Embryonic facial prominence (tissue), 1 donor: ENCODE data around the gene TBC1D22A.

Source experiments
- DNase-seq: peaks from one replicate; pipeline ENCODE4 v3.0.0-alpha.2; 2016; ENCODE audit errors: extremely low spot score

Gene TBC1D22A

DNA sequence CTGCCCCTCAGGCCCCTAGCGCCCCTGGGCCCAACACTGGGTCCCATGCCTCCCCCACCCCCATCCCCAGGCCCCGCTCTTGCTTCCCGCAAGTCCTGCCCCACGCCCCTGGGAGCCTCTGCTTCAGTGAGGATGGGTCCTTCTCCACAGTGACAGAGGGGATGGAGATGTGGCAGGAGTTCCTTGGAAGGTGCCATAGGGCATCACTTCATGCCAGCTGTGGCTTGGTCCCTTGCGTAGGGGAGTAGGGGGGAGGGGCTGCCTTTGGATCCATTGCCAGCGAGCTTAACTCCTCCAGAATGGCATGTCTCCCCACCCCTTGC lies 9.5 kb upstream of the TBC1D22A start:
- no peak for DNase-seq

DNA sequence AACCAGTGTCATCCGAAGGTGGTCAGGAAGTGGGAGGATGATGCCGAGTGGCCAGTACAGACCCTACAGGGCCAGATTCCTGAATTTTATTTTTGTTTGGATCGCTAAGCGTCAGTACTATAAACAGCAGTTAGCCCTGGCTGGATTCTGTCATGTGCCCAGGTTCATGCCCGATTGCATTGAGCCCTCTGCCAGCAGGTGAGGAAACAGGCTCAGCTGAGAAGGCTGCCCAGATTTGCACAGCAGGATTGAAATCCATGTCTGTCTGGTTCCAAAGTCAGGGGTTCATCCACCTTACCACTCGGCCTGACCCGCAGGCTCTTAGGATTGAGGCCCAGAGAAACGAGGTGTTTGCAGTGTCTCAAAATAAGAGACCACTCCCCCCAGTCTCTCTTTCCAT lies 9.1 kb upstream of the TBC1D22A start:
- DNase-seq = no peak

DNA sequence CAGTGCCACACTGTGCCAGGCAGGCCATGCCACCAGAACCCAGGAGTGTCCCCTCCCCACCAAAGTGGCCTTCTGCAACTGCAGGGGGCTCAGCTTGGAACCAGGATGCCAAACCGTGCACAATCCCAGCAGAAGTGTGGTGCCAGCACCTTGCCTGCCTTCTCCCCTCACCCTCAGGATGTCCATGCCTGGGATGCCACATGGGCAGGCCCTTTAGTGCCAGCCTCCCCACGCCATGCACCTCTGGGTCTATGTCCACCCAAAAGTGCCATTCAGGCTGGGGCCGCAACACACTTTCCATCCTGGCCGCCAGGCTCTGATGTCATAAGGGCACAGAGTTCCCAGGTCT lies 8.7 kb upstream of the TBC1D22A start:
- no peak for DNase-seq

DNA sequence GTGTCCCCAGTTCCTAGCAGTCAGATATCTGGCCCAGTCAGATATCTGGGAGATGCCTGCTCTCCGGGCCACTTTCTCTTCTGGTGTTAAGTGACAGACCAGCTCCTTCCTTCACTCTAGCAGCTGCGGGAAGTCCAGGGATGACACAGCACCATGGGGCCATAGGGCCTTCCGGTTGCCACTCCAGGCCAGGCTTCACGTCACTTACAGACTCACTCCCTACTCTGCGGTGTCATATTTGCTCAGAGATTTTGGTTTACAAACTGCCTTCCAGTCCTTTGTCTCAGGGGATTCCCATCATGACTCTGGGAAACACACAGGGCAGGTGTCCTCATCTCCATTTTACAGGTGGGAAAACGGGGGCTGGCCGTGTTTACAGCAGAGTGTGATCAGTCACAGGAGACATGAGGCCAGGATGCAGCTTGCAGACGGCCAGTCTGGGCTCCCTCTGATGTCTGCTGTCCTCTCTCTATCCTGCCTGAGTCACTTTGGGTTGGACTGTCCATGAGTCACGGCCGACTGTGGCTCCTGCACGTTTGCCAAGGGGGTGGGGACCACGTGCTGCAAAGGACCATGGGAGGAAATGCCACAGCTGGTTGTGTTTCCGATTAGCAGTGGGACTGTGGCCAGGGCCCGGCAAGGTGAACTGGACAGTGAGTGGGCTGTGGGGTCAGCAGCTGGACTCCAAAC lies 8.2 kb upstream of the TBC1D22A start:
- no peak for DNase-seq

DNA sequence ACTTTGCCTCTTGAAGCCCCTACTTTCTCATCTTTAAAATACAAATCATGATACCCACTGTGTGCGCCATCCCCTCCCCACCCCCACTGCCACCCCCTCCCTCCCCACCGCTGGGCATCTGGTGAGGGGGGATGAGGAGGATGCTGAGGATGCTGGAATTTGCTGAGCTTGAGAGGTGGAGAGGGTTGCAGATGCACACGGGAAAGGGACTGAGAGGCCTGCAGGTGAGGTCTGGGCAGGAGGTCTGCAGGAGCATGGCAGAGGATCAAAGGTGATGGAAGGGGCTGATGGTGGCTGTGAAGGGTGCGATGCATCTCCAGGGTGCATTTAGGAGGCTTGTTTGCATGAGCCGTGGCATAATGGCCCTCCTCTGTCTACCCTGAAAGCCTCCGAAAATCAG lies 7.6 kb upstream of the TBC1D22A start:
- DNase-seq = no peak

DNA sequence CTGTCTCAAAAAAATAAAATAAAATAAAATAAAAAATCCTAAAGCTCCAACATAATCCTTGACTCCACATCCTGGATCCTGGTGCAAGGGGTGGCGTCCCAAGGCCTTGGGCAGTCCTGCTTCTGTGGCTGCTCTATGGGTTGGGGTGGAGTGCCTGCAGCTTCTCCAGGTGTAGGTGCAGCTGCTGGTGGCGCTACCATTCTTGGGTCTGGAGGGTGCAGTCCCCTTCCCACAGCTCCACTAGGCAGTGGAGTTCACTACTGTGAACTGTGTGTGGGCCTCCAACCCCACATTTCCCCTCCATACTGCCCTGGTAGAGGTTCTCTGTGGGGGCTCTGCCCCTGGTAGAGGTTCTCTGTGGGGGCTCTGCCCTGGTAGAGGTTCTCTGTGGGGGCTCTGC lies 6.9 kb upstream of the TBC1D22A start:
- no peak for DNase-seq

DNA sequence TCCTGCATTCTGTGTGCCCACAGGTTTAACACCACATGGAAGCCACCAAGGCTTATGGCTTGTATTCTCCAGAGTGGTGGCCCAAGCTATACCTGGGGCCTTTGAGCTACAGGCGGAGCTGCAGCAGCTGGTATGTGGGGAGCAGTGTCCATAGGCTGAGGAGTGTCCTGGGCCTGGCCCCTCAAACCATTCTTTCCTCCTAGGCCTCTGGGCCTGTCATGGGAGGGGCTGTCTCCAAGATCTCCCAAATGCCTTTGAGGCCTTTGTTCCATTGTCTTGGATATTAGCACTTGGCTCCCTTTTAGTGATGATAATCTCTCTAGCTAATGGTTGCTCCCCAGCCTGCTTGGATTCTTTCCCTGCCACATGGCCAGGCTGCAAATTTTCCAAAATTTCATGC lies 6.4 kb upstream of the TBC1D22A start:
- DNase-seq = no peak

DNA sequence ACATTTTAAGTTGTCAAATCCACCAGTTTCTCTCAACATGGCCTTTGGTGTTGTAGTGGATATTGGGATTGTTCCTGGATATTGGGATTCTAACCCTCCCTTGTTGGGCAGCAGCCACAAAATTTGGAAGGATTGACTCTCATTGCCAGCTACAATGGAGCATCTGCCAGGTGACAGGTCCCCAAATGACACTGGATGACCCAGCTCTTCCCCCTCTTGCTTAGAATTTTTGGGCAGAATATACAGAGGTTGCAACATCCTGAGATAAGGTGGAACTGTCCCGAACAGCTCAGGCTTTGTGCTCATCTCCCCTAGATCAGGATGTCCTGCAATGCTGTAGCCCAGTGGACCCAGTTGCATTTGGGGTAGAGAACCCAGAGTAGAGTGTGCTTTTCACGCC lies 5.3 kb upstream of the TBC1D22A start:
- no peak for DNase-seq

DNA sequence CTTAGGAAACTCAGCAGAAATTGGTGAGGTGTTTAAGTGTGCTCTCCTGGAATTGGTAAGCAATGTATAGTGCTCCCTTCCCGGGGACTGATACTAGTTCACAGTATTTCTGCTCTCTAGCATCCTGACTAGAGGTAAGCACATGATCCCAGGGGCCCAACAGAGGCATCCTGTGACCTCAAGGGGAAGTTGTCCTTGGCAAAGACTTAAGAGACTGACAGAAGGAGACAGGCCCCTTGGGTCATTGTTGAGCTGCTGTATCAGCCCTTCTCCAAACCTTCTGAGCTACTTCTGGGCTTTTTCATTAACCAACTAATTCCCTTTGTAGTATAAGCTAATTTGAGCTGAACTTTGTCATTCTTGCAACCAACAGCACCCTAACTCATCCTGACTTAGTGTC lies 4.3 kb upstream of the TBC1D22A start:
- no peak for DNase-seq

DNA sequence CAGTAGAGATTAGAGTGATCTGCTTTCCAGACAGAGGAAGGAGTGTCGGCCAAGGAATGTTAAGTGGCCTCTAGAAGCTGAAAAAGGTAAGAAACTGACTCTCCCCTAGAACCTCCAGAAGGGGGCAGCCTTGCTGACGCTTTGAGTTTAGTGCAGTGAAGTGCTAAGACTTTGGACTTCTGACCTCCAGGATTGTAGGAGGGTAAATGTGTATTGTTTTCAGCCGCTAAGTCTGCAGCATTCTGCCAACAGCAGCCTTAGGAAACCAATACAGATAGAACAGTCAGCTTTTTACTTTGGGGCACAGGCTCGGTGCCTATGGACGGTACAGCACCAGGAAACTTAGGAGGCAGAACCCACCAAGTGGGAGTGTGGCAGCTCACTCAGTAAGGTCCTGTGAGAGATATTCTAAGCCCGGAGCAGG lies 3.6 kb upstream of the TBC1D22A start:
- DNase-seq = no peak

DNA sequence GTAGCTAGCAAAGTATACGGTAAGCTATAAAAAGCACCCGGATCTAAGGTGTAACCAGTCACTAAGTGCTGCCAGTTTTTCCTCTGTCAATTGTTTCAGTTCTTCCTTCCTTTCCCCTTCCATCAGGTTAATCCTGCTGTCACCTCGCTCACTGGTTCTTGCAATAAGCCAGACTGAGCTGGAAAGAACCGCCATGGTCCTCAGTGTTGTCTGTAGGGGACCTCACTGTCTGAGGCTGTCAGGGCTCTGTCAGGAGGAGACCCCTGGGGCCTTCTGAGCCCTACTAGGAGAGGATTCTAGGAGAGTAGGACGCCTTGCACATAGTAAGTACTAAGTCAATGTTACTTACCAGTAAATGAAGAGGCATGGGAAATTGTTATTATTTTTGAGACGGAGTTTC lies 1.4 kb upstream of the TBC1D22A start:
- no peak for DNase-seq

DNA sequence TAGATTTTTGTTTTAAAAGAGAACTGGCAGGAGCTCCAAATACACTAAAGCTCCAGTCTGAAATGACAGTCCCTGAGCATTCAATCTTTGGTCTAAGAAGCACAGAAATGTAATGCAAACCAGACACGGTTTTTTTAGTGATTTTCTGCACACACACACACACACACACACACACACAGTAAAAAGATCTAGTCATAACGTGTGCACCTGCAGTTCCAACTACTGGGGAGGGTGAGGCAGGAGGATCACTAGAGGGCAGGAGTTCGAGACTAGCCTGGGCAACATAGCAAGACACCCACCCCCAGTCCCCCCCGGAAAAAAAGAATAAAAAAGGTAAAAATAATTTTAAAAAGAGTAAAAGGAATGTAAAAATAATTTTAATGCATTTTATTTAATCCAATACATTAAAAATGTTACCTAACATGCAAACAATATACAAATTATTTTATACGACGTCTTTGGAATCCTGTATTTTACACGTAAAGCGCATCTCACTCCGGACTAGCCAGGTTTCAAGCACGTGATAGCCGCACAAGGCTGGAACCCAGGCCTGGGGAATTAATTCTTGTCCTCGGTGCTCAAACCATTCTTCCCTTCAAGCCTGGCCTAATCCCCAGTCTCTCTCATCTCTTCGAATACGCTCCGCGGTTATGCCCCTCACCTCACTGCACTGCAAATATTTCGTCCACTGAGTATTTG lies 762 bp upstream of the TBC1D22A start:
- no peak for DNase-seq

DNA sequence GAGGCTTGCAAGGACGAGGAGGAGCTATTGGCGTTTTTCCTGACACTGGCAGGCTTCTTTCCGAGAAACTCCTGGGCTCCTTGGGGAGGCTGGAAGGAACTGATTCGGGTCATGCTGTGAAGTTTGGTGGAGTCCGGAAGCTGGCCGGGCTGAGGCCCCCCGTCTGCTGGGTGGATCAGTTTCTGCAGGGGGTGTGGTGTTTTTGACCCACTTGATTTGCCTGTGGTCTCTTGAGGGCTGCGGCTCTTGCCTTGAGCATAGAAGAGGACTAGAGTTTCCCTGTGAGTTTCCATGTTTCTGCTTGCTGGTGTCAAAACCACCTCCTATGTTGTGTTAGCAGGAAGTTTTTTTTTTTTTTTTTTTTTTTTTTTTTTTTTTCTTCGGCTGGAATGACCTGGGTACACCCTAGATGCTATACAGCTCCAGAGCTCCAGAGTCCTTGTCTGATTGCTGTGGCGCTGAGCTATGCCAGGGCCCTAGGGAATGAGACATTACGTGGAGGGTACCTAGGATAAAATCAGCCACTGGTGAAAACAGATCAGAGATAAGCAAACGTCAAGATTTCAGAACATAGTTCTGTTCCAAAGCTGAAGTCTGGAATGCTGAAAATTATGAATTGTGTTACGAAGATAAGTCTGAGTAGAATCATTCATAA lies 728 bp downstream of the TBC1D22A start:
- DNase-seq = no peak

DNA sequence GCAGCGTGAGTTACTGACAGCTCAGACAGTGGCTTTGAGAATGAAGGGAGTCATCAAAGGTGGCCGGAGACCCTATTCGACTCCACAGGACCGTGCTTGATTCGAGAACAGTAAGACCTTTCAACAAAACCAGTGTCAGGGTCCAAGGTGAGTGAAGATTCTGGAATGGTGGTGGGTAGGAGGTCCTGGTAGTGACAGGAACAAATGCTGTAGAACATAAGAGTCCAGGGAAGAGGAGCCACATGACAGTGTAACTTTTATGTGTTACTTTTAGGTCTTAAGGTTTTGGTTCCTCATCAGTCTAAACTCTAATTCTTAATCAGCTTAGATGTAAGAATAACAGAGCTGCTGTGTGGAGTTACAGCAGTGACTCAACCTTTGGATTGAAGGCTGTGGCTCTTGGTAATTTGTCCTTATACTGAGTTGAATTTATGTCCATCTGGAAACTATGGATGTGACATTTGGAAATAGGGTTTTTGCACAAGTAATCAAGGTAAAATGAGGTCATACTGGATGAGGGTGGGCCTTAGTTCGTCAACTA lies 1.8 kb downstream of the TBC1D22A start:
- no peak for DNase-seq

DNA sequence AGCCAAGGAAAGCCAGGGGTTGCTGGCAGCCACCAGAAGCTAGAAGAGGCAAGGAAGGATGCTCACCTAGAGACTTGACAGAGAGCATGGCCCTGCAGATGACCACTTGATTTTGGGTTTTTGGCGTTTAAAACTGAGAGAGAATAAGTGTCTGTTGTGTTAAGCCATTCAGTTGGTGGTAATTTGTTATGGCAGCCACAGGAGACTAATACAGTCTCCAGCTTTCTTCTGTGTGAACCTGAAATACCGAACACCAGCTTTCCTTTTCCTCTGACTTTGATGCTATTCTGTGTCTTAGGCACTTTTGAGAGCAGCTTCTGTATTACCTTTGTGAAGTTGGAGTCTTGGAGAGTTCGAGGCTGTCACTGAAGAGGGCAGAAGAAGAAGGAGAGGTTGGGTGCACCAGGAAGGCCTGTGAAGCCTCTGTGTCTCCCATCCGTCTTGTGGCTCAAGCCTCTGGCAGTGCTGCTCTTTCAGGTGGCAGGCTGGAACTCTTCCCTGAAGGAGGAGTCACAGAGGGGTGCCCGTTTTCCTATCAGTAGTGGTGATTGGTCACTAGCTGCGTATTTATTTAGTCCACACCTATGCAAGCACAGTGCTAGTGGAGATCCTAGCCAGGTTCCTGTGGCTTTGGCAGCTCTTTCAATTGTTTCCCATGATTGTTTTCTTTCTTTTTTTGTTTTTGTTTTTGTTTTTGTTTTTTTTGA lies 2.5 kb downstream of the TBC1D22A start:
- no peak for DNase-seq

DNA sequence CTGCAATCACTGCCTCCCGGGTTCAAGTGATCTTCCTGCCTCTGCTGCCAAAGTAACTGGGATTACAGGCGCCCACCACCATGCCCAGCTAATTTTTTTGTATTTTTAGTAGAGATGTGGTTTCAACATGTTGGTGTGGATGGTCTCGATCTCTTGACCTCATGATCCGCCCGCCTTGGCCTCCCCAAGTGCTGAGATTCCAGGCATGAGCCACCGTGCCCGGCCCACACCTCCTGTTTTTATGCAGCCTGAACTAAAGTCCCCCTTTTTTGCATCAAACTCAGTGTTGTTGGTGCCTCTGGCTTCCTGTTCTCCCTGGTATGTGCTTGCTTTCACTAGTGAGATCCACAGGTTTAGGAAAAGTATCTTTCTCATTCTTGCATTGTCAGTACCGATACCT lies 4.2 kb downstream of the TBC1D22A start:
- DNase-seq = no peak

DNA sequence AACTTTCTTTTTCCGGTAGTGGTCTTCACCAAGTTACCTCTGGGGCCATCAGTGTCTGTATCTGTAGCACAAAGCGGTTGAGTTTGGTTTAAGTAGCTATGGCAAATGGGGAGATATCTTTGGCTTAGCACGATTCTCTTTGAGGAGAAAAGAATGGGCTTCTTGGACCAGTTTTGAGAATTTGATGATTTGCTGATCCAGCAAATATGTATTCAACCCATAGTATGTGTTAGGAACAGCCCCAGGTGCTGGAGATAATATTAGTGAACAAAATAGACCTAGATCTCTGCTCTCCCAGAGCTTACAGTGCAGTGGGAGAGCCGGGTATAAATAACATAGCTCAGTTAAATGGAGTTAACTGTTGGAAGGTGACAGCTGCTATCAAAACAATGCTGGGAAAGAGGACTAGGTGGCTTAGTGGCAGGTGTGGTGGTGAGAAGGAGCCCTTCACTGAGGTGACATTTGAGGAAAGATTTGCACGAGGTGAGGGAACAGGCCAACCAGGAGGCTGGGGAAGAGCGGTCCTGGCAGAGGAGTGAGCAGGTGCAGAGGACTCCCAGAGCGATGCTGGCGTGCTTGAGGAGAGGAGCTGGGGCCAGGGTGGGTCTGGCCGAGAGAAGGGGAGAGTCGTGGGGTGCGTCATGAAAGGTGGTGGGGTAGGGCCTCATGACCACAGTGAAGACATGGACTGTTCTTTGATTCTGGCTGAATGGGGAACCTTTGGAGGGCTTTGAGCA lies 5.0 kb downstream of the TBC1D22A start:
- no peak for DNase-seq

DNA sequence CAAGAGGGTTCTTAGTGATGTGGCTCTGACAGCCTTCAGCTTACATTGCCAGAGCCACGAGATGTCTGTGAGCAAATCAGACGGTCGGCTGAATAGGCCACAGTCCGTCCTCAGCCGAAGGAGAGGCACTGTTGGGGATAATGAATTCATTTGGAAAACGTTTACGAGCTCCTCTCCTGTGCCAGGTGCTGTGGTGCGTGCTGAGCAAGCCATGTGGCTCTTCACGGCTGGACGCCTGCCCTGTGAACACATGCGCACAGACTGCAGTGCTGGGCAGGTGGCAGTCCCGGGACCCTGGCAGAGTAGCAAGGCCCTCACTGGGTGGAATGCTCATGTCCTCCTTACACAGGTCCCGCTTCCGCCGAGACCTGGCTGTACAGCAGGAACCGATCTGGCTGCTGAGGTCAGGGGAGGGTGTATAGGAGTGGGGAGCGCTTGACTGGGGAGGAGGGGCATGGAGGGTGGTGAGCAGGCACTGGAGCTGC lies 6.8 kb downstream of the TBC1D22A start:
- no peak for DNase-seq

DNA sequence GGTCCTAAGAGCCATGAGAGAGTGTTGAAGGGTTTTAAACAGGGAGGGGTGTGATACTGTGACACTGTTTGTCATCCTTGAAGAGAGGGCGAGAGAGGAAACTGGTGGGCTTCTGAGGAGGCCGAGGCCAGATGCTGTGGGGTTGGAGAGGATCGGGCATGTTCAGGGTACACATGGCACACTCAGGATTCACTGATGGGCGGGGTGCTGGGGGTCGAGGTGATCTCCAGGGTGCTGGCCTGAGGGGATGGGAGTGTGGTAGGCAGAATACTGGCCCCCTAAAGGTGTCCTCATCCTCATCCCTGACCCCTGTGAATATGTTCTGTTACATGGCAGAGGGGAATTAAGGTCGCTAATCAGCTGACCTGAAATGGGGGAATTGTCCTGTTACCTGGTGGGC lies 7.3 kb downstream of the TBC1D22A start:
- no peak for DNase-seq

DNA sequence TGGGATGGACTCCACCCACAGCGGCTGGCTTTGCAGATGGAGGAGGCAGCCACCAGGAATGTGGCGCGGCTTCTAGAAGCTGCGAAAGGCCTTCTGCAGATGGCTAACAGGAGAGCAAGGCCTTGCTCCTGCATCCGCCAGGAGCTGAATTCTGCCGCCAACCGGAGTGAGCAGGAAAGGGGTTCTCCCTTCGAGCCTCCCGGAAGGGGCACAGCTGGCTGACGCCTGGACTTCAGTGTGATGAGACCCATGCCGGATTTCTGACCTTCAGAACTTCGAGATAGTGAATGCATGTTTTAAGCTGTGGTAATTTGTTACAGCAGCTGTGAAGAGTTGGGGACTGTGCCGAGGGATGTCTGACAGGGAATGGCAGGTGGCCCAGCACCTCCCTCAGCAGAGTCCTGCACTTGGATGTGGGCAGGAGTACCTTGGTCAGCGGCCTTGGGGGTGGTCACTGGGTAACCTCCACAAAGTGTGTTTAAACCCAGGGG lies 7.7 kb downstream of the TBC1D22A start:
- DNase-seq = no peak

DNA sequence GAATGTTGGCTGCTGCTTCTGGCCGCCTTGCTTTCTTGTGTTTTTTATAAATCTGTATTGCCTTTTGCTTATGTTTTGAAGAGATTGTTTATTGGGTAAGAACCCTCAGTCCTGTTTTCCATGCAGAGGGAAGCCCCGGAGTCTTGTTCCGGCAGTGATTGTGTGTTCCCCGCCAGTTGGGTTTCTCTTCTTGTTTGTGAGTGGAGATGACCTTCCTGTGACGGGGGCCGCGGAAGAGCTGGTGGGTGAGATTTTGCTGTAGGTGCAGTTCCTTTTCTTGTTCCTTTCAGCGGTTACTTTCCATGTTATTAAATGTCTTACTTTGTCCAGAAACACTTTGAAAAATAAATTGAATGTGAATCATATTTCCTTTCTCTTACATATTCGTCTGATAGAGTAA lies 8.3 kb downstream of the TBC1D22A start:
- no peak for DNase-seq

DNA sequence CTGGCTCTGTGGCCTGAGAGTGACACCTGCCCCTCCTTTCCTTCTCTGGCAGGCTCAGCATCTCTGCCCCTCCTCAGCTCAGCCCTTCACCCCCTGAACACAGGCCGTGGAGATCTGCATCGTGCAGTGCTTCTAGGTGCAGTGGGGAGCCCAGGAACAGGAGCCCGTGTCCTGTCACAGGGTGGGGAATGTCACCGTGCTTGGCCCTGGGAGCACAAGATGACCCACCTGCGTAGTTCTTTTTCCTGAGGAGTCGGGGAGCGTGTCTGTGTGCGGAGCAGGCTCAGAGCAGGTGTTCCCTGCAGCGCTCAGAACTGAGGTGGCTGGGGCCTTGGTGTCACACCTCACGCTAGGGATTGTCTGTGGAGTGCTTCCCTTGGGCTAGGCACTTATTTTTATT lies 10.6 kb downstream of the TBC1D22A start:
- no peak for DNase-seq
